IMR-90 (cell line): ENCODE results near the gene ZCCHC7. TPM values are rescaled to one million over a fixed set of nuclear protein-coding genes. Genes with fewer than 3 reads are reported as not detected.

Experiments
- ATAC-seq: fragments of 200-7000 bp; cut with Tn5 transposase; 2 replicates; pipeline ENCODE4 v1.9.1; 2020; ENCODE audit warnings: low read depth, mild to moderate bottlenecking, moderate library complexity
- BruUV-seq: library from RNA; stranded (reverse); fragments of 400-500 nt; replicated peaks from 2 replicates; lab custom pipeline; 2021; lab: Mats Ljungman, UMichigan
- CTCF ChIA-PET: fragments of 300-600 bp; formaldehyde crosslinking; extraction: SDS; loops from one replicate; lab custom pipeline; 2021; ENCODE audit warnings: antibody characterized with exemption; lab: Yijun Ruan, JAX
- POLR2A ChIA-PET: fragments of 300-600 bp; sonication (Branson Sonifier 250); formaldehyde crosslinking; loops from one replicate; lab custom pipeline; 2022; ENCODE audit warnings: antibody characterized with exemption; ENCODE audit not compliant: unreplicated experiment; lab: Charles Lee
- DNase-seq: peaks from one replicate; pipeline ENCODE4 v3.0.0; 2013
- H2AFZ ChIP-seq: replicated peaks from 2 replicates; pipeline ENCODE3; 2013; ENCODE audit warnings: low read length, mild to moderate bottlenecking; ENCODE audit not compliant: poor library complexity
- H2AK5ac ChIP-seq: 2 replicates; pipeline ENCODE4 v1.6.1; 2013; ENCODE audit warnings: low read depth, low read length, inconsistent platforms
- H2AK9ac ChIP-seq: replicated peaks from 2 replicates; pipeline ENCODE3; 2013; ENCODE audit warnings: mild to moderate bottlenecking, low read depth, low read length, moderate library complexity; ENCODE audit not compliant: poor library complexity
- H2BK120ac ChIP-seq: 2 replicates; pipeline ENCODE4 v1.6.1; 2013; ENCODE audit warnings: low read depth, low read length, inconsistent platforms
- H2BK15ac ChIP-seq: 3 replicates; pipeline ENCODE4 v1.6.1; 2013; ENCODE audit warnings: low read depth, low read length, inconsistent platforms
- H2BK20ac ChIP-seq: 2 replicates; pipeline ENCODE4 v1.6.1; 2013; ENCODE audit warnings: low read depth, mild to moderate bottlenecking, inconsistent platforms, low read length, moderate library complexity
- H2BK5ac ChIP-seq: 2 replicates; pipeline ENCODE4 v1.6.1; 2013; ENCODE audit warnings: mild to moderate bottlenecking, low read depth, low read length, inconsistent platforms; ENCODE audit not compliant: poor library complexity, severe bottlenecking
- H3K14ac ChIP-seq: replicated peaks from 2 replicates; pipeline ENCODE4 v1.6.1; 2013; ENCODE audit warnings: low read depth, low read length, inconsistent platforms
- H3K18ac ChIP-seq: 2 replicates; pipeline ENCODE4 v1.6.1; 2013; ENCODE audit warnings: low read depth, low read length, control low read depth
- H3K23ac ChIP-seq: 2 replicates; pipeline ENCODE4 v1.6.1; 2013; ENCODE audit warnings: low read depth, low read length, inconsistent platforms
- H3K27ac ChIP-seq: 2 replicates; pipeline ENCODE4 v1.5.1; 2013; ENCODE audit warnings: mild to moderate bottlenecking, control low read depth, low read length; ENCODE audit not compliant: insufficient read depth
- H3K27me3 ChIP-seq: 2 replicates; pipeline ENCODE4 v1.6.1; 2013; ENCODE audit warnings: low read length; ENCODE audit not compliant: control insufficient read depth, insufficient read depth
- H3K36me3 ChIP-seq: 2 replicates; pipeline ENCODE4 v1.6.1; 2013; ENCODE audit warnings: low read length, mixed read lengths; ENCODE audit not compliant: control insufficient read depth, insufficient read depth
- H3K4ac ChIP-seq: 2 replicates; pipeline ENCODE4 v1.6.1; 2013; ENCODE audit warnings: low read depth, low read length, inconsistent platforms
- H3K4me1 ChIP-seq: 2 replicates; pipeline ENCODE4 v1.6.1; 2013; ENCODE audit warnings: low read length, mixed read lengths; ENCODE audit not compliant: control insufficient read depth, insufficient read depth
- H3K4me2 ChIP-seq: 2 replicates; pipeline ENCODE4 v1.6.1; 2013; ENCODE audit warnings: low read depth, mild to moderate bottlenecking, control low read depth, low read length, moderate library complexity
- H3K4me3 ChIP-seq: 2 replicates; pipeline ENCODE4 v1.5.1; 2013; ENCODE audit warnings: low read depth, mild to moderate bottlenecking, control low read depth, low read length, moderate library complexity; ENCODE audit not compliant: insufficient read depth
- H3K56ac ChIP-seq: 2 replicates; pipeline ENCODE4 v1.6.1; 2013; ENCODE audit warnings: low read length, inconsistent platforms; ENCODE audit not compliant: insufficient read depth; ENCODE audit errors: extremely low read depth
- H3K79me1 ChIP-seq, 2 experiments: 2 replicates each; pipeline ENCODE4 v1.6.1; 2013; ENCODE audit warnings: low read length in 2 of 2, inconsistent platforms in 1 of 2, low read depth in 1 of 2
- H3K9ac ChIP-seq: 2 replicates; pipeline ENCODE4 v1.6.1; 2013; ENCODE audit warnings: low read depth, low read length, control low read depth
- H3K9me1 ChIP-seq: 2 replicates; pipeline ENCODE4 v1.6.1; 2013; ENCODE audit warnings: low read length, inconsistent platforms; ENCODE audit not compliant: insufficient read depth
- H3K9me3 ChIP-seq: 2 replicates; pipeline ENCODE4 v1.6.1; 2013; ENCODE audit warnings: low read length; ENCODE audit not compliant: control insufficient read depth, insufficient read depth
- H4K20me1 ChIP-seq: 2 replicates; pipeline ENCODE4 v1.6.1; 2013; ENCODE audit warnings: low read length, inconsistent platforms; ENCODE audit not compliant: insufficient read depth
- H4K5ac ChIP-seq: 2 replicates; pipeline ENCODE4 v1.6.1; 2013; ENCODE audit warnings: mild to moderate bottlenecking, low read depth, low read length, control low read depth
- H4K8ac ChIP-seq, 2 experiments: 2 replicates each; pipeline ENCODE4 v1.6.1; 2013; ENCODE audit warnings: low read depth in 2 of 2, low read length in 2 of 2, control low read depth in 1 of 2, inconsistent platforms in 1 of 2
- H4K91ac ChIP-seq: 2 replicates; pipeline ENCODE4 v1.6.1; 2013; ENCODE audit warnings: low read depth, low read length, inconsistent platforms; ENCODE audit not compliant: insufficient read depth
- BHLHE40 ChIP-seq: fragments of 150-350 bp; IDR thresholded peaks from 2 replicates; pipeline ENCODE4 v1.6.1; 2016; ENCODE audit warnings: mild to moderate bottlenecking, low read depth, low read length
- CHD1 ChIP-seq: IDR thresholded peaks from 2 replicates; pipeline ENCODE4 v1.6.1; 2012; ENCODE audit warnings: low read depth, low read length, improper control_type of control experiment
- ELK1 ChIP-seq: fragments of 150-350 bp; IDR thresholded peaks from 2 replicates; pipeline ENCODE4 v1.6.1; 2016; ENCODE audit warnings: low read depth, mild to moderate bottlenecking, low read length, moderate library complexity, borderline replicate concordance
- MAFK ChIP-seq: IDR thresholded peaks from 2 replicates; pipeline ENCODE4 v1.6.1; 2012; ENCODE audit warnings: low read depth, low read length, improper control_type of control experiment
- MXI1 ChIP-seq: IDR thresholded peaks from 2 replicates; pipeline ENCODE4 v1.6.1; 2012; ENCODE audit warnings: low read depth, mild to moderate bottlenecking, low read length, moderate library complexity, borderline replicate concordance
- NFE2L2 ChIP-seq: fragments of 150-350 bp; IDR thresholded peaks from 2 replicates; pipeline ENCODE4 v1.6.1; 2016; ENCODE audit warnings: low read depth, mild to moderate bottlenecking, low read length
- RAD21 ChIP-seq: IDR thresholded peaks from 2 replicates; pipeline ENCODE4 v1.6.1; 2012; ENCODE audit warnings: low read length, improper control_type of control experiment
- RCOR1 ChIP-seq: IDR thresholded peaks from 2 replicates; pipeline ENCODE4 v1.6.1; 2012; ENCODE audit warnings: mild to moderate bottlenecking, low read length, improper control_type of control experiment; ENCODE audit not compliant: insufficient replicate concordance
- RFX5 ChIP-seq: IDR thresholded peaks from 2 replicates; pipeline ENCODE4 v1.8.0; 2012; ENCODE audit warnings: low read depth, mild to moderate bottlenecking, low read length, moderate library complexity
- SMC3 ChIP-seq: fragments of 150-350 bp; IDR thresholded peaks from 2 replicates; pipeline ENCODE4 v1.6.1; 2016; ENCODE audit warnings: low read depth, mild to moderate bottlenecking, antibody characterized with exemption, low read length, moderate library complexity
- USF2 ChIP-seq: fragments of 150-350 bp; IDR thresholded peaks from 2 replicates; pipeline ENCODE4 v1.6.1; 2017; ENCODE audit warnings: mild to moderate bottlenecking, antibody characterized with exemption, low read length, low read depth
- WGBS, 2 experiments: methylation state at CpG; one replicate each; pipeline versions ENCODE4 v1.1.5 to v1.1.7; 2013; ENCODE audit warnings: missing lambda C conversion rate in 2 of 2; ENCODE audit not compliant: insufficient read length in 1 of 2; ENCODE audit errors: extremely low coverage in 2 of 2; 5-methylcytosine and 5-hydroxymethylcytosine counted together
- dilution Hi-C: fragments of 300-500 bp; cut with HindIII; formaldehyde crosslinking; loops from one replicate; pipeline ENCODE4 v1.14.3; 2018; ENCODE audit warnings: low sequenced_read_pairs; ENCODE audit not compliant: unreplicated experiment
- in situ Hi-C: fragments of 300-500 bp; cut with MboI; formaldehyde crosslinking; loops from 3 replicates; pipeline ENCODE4 v1.14.3; 2019; ENCODE audit warnings: low sequenced_read_pairs, inconsistent platforms, mixed read lengths
- intact Hi-C: fragments of 100-400 bp; cut with micrococcal nuclease; formaldehyde crosslinking; loops from 2 replicates; pipeline ENCODE4 v1.10.0; 2022
- polyA plus RNA-seq, 3 experiments: library from polyadenylated mRNA; depleted of rRNA; stranded (reverse); fragments of >200 nt; gene quantifications; 2 replicates each; pipeline ENCODE4 v1.2.3, GENCODE V29; 2012; ENCODE audit warnings: low replicate concordance in 1 of 3
- total RNA-seq: library from RNA; depleted of rRNA; stranded (reverse); fragments of >200 nt; gene quantifications from 2 replicates; pipeline ENCODE4 v1.2.3, GENCODE V29; 2012

The ZCCHC7 gene
- total and polyA plus RNA-seq, 2 of the 4 experiments (the other 2 are of a cell fraction), result 13.6 to 28.7 TPM

- Histone ChIP-seq H2AK9ac (no peak overlapping the region), H3K9ac (no peak overlapping the region), H4K5ac (no peak overlapping the region), H2BK120ac (no peak overlapping the region), H3K27ac (no peak overlapping the region), H3K36me3 (no peaks in the 10 kb centered on the region), H3K79me1 (peaks cover 5 to 17% of the 10 kb centered on the region in 2 experiments; a peak in 3 of 4 replicates), H4K91ac (no peak overlapping the region), H3K9me1 (no peaks in the 10 kb centered on the region; the same call in 1 of the 2 replicates), H3K18ac (no peak overlapping the region), H4K8ac (no peak overlapping the region), H3K23ac (no peak overlapping the region), H2BK5ac (no peak overlapping the region), H3K14ac (no peak overlapping the region), H3K27me3 (no peaks in the 10 kb centered on the region), H2BK20ac (no peak overlapping the region), H3K56ac (no peak overlapping the region), H3K4me1 (0 out of 2 replicates have a peak, but pooled peaks cover 2% of the 10 kb centered on the region), H4K20me1 (no peaks in the 10 kb centered on the region), H2AFZ (no peak overlapping the region), H3K9me3 (no peaks in the 10 kb centered on the region), H2AK5ac (no peak overlapping the region), H3K4ac (no peak overlapping the region), H3K4me3 (no peak overlapping the region), H2BK15ac (no peak overlapping the region), H3K4me2 (no peak overlapping the region)
- intact Hi-C loops (loop anchor here (10.0 kb wide), 1 partner anchor 58 kb away; no protein-coding TSS in a partner anchor), dilution Hi-C loops (no loop called here), in situ Hi-C loops (no loop called here)
- DNase-seq, result no peak
- ChIA-PET POLR2A (no interaction called here), CTCF (no interaction called here)
- no CpG with 5 or more reads among the region's 2 CpGs for WGBS, 2 experiments
- no peak for TF ChIP-seq MXI1
- no peak for TF ChIP-seq RCOR1
- no peak for TF ChIP-seq NFE2L2
- no peak for TF ChIP-seq MAFK
- no peak for TF ChIP-seq USF2
- TF ChIP-seq ELK1, result no peak
- TF ChIP-seq BHLHE40, result no peak
- no peak for TF ChIP-seq RAD21
- TF ChIP-seq RFX5, result no peak
- no peak for TF ChIP-seq CHD1
- no peak for TF ChIP-seq SMC3
- no TSS peak for BruUV-seq
- no peak for ATAC-seq
Measured at GRCh38 chr9:37236822-37237221, 116.4 kb downstream of the ZCCHC7 start.
